ENCODE data around the gene ELL. TPM values are rescaled to one million over a fixed set of nuclear protein-coding genes. Genes with fewer than 3 reads are reported as not detected.

The ELL gene
- total and polyA plus RNA-seq, 2 donors (not counting 3 experiments of a cell fraction or from before 2014, with no cell fraction given) = 9.9 to 18.2 TPM

GRCh38 chr19:18421371-18421959 lies 100.4 kb downstream of the ELL start:
- H3K36me3 ChIP-seq (ENCODE audit: control insufficient read depth in 2 of 2, extremely low read depth in 1 of 2, insufficient read depth in 2 of 2, low read length in 2 of 2) = no peaks in the 10 kb centered on the region
- H3K27me3 ChIP-seq (ENCODE audit: control insufficient read depth in 2 of 2, insufficient read depth in 2 of 2, low read length in 2 of 2) = no peaks in the 10 kb centered on the region
- intact Hi-C loops (cut with micrococcal nuclease) (no loop called here), dilution Hi-C loops (cut with MboI; ENCODE audit: extremely low pct_ligation_motif_present, low sequenced_read_pairs) (no loop called here)
- ChIA-PET POLR2A (no interaction called here), CTCF (interaction anchor here (1.0 to 1.5 kb wide), 7 partner anchors 16 to 142 kb away, joined by 3 to 4 read pairs (median 3); no protein-coding TSS in a partner anchor)
- no peaks in the 10 kb centered on the region for H3K9me1 ChIP-seq (replicated peaks; ENCODE audit: control insufficient read depth, extremely low read depth, insufficient read depth, low read length)
- DNase-seq (ENCODE audit: low read depth, low spot score) (no peak), FAIRE-seq (no peak)
- no peaks in the 10 kb centered on the region for H4K20me1 ChIP-seq (replicated peaks; ENCODE audit: control insufficient read depth, extremely low read depth, insufficient read depth, low read length)
- H3K4me3 ChIP-seq (replicated peaks in 1 of 3; ENCODE audit: insufficient read depth in 1 of 3, low read depth in 1 of 3, low read length in 3 of 3) = no peak overlapping the region
- no peak overlapping the region for H3K9ac ChIP-seq (replicated peaks; ENCODE audit: extremely low read depth, insufficient read depth, low read length)
- H2AFZ ChIP-seq (ENCODE audit: low read depth, low read length) = no peak overlapping the region
- H3K79me2 ChIP-seq (ENCODE audit: control insufficient read depth, insufficient read depth, low read length) = peaks cover 68% of the 10 kb centered on the region
- BruUV-seq (replicated peaks) = no TSS peak
- TF ChIP-seq FOS (IDR thresholded peaks at IDR 0.05; ENCODE audit: borderline replicate concordance, insufficient read depth, low read length) = no peak
- no peak for TF ChIP-seq JUN (IDR thresholded peaks at IDR 0.05; ENCODE audit: borderline replicate concordance, insufficient read depth, insufficient read length, low read depth)
- no peak for TF ChIP-seq GATA2 (IDR thresholded peaks at IDR 0.05; ENCODE audit: insufficient read depth, insufficient read length, low read depth, low read length)
- no peak for TF ChIP-seq MYC (IDR thresholded peaks at IDR 0.05; ENCODE audit: low read depth, low read length)
- TF ChIP-seq POLR2AphosphoS5 (IDR thresholded peaks at IDR 0.05; ENCODE audit: insufficient read depth, low read depth, low read length) = no peak
- no peak for TF ChIP-seq EZH2 (IDR thresholded peaks at IDR 0.05; ENCODE audit: borderline replicate concordance, low read depth, low read length, severe bottlenecking)
- TF ChIP-seq CTCF (IDR thresholded peaks at IDR 0.05; ENCODE audit: extremely low read depth in 1 of 2, insufficient read depth in 1 of 2, low read depth in 1 of 2, low read length in 2 of 2) = no peak
- TF ChIP-seq POLR2A (IDR thresholded peaks at IDR 0.05; ENCODE audit: low read depth, low read length) = no peak
- no peak for TF ChIP-seq MAX (IDR thresholded peaks at IDR 0.05; ENCODE audit: insufficient read depth, insufficient read length)
- no peaks in the 10 kb centered on the region for H3K9me3 ChIP-seq (replicated peaks; ENCODE audit: control insufficient read depth, insufficient read depth, low read length)
- H3K4me1 ChIP-seq (ENCODE audit: control insufficient read depth, extremely low read depth, insufficient read depth, low read length) = peaks cover 26% of the 10 kb centered on the region
- no peak overlapping the region for H3K4me2 ChIP-seq (ENCODE audit: insufficient read depth, low read length)
- no peak overlapping the region for H3K27ac ChIP-seq (ENCODE audit: insufficient read depth, low read depth, low read length)
